B cell (primary cell): Measurements from ENCODE around the gene GALK1. TPM values are rescaled to one million over a fixed set of nuclear protein-coding genes. Genes with fewer than 3 reads are reported as not detected.

Experiments
- ATAC-seq: fragments of 200-7000 bp; cut with Tn5 transposase; one replicate; pipeline ENCODE4 v1.10.0; 2021; ENCODE audit warnings: low read depth, mild to moderate bottlenecking, moderate number of reproducible peaks, moderate library complexity
- CTCF ChIA-PET: fragments of 350-600 bp; sonication (Branson Sonifier 250); formaldehyde crosslinking; loops from one replicate; lab custom pipeline; 2021; ENCODE audit warnings: antibody characterized with exemption, inconsistent platforms; lab: Charles Lee
- POLR2A ChIA-PET: fragments of 350-600 bp; sonication (Branson Sonifier 250); formaldehyde crosslinking; loops from one replicate; lab custom pipeline; 2021; ENCODE audit warnings: antibody characterized with exemption; lab: Charles Lee
- DNase-seq: peaks from one replicate; pipeline ENCODE4 v3.0.0; 2013
- H2AFZ ChIP-seq: 2 replicates; pipeline ENCODE4 v1.6.1; 2012; ENCODE audit warnings: mild to moderate bottlenecking, low read depth, low read length; ENCODE audit not compliant: insufficient read depth, poor library complexity, severe bottlenecking
- H3K27ac ChIP-seq, 2 donors: 1 replicate in 1 of 2; 2 replicates in 1 of 2; pipeline ENCODE4 v1.5.1; 2012 to 2013; ENCODE audit warnings: low read length in 2 of 2, mild to moderate bottlenecking in 2 of 2, moderate library complexity in 1 of 2
- H3K27me3 ChIP-seq, 4 experiments: fragments of 200-600 bp in 1 of 4; sonication (generic) in 1 of 4; replicated peaks in 1 of 4; 1 replicate in 2 of 4; 2 replicates in 2 of 4; pipeline versions ENCODE4 v1.6.1 to v1.7.0; 2013 to 2016; ENCODE audit warnings: low read length in 3 of 4, mild to moderate bottlenecking in 2 of 4, mixed read lengths in 1 of 4, moderate library complexity in 1 of 4; ENCODE audit not compliant: insufficient read depth in 4 of 4, control insufficient read depth in 3 of 4; ENCODE audit errors: control extremely low read depth in 1 of 4
- H3K36me3 ChIP-seq, 2 experiments: replicated peaks in 1 of 2; 1 replicate in 1 of 2; 2 replicates in 1 of 2; pipeline versions ENCODE4 v1.6.1 to v1.7.1; 2013; ENCODE audit warnings: low read length in 1 of 2; ENCODE audit not compliant: insufficient read depth in 2 of 2, control insufficient read depth in 1 of 2; ENCODE audit errors: control extremely low read depth in 1 of 2, extremely low read depth in 1 of 2
- H3K4me1 ChIP-seq, 2 donors: fragments of 200-600 bp in 1 of 2; sonication (generic) in 1 of 2; 1 replicate in 1 of 2; 2 replicates in 1 of 2; pipeline versions ENCODE4 v1.5.1 to v1.6.1; 2013 to 2017; ENCODE audit warnings: low read length in 2 of 2; ENCODE audit not compliant: control insufficient read depth in 2 of 2, insufficient read depth in 2 of 2
- H3K4me2 ChIP-seq: replicated peaks from 2 replicates; pipeline ENCODE3; 2012; ENCODE audit warnings: mild to moderate bottlenecking, low read depth, low read length; ENCODE audit not compliant: poor library complexity, severe bottlenecking
- H3K4me3 ChIP-seq, 5 experiments: fragments of 200-600 bp in 1 of 5; sonication (generic) in 1 of 5; 1 replicate in 3 of 5; 2 replicates in 2 of 5; pipeline versions ENCODE4 v1.5.1 to v1.7.0; 2011 to 2016; ENCODE audit warnings: low read length in 4 of 5, mild to moderate bottlenecking in 4 of 5, low read depth in 2 of 5, control low read depth in 1 of 5, moderate library complexity in 1 of 5; ENCODE audit not compliant: insufficient read depth in 1 of 5; ENCODE audit errors: control extremely low read depth in 1 of 5, extremely low read depth in 1 of 5
- H3K79me2 ChIP-seq: fragments of 200-600 bp; sonication (generic); one replicate; pipeline ENCODE4 v1.6.0; 2016; ENCODE audit warnings: low read length; ENCODE audit not compliant: control insufficient read depth, insufficient read depth
- H3K9ac ChIP-seq: fragments of 200-600 bp; sonication (generic); 2 replicates; pipeline ENCODE4 v1.6.1; 2017; ENCODE audit warnings: mild to moderate bottlenecking, low read length, moderate library complexity
- H3K9me3 ChIP-seq, 3 donors: one replicate each; pipeline versions ENCODE4 v1.6.1 to v1.7.1; 2013; ENCODE audit warnings: low read length in 2 of 3; ENCODE audit not compliant: control insufficient read depth in 2 of 3, insufficient read depth in 1 of 3; ENCODE audit errors: control extremely low read depth in 1 of 3
- H4K20me1 ChIP-seq: 2 replicates; pipeline ENCODE4 v1.6.0; 2012; ENCODE audit warnings: mild to moderate bottlenecking, low read length; ENCODE audit not compliant: insufficient read depth, control insufficient read depth, poor library complexity, severe bottlenecking
- H3K27ac Mint-ChIP-seq: one replicate; pipeline ENCODE4 v1.8.0; 2021; ENCODE audit warnings: mixed read lengths
- H3K27me3 Mint-ChIP-seq: one replicate; pipeline ENCODE4 v1.8.0; 2021; ENCODE audit warnings: mixed read lengths
- H3K4me1 Mint-ChIP-seq: one replicate; pipeline ENCODE4 v1.8.0; 2021; ENCODE audit warnings: mixed read lengths
- H3K4me3 Mint-ChIP-seq: one replicate; pipeline ENCODE4 v1.8.0; 2021; ENCODE audit warnings: mixed read lengths
- H3K9me3 Mint-ChIP-seq: one replicate; pipeline ENCODE4 v1.8.0; 2022; ENCODE audit warnings: mixed read lengths; ENCODE audit not compliant: insufficient read depth
- CTCF ChIP-seq: fragments of 200-600 bp; IDR thresholded peaks from one replicate; pipeline ENCODE4 v1.8.0; 2022; ENCODE audit warnings: antibody characterized with exemption, mild to moderate bottlenecking
- EZH2 ChIP-seq: IDR thresholded peaks from 2 replicates; pipeline ENCODE4 v1.6.1; 2012; ENCODE audit warnings: borderline replicate concordance, low read depth, mild to moderate bottlenecking, moderate library complexity, low read length; ENCODE audit not compliant: insufficient read depth, poor library complexity, severe bottlenecking
- WGBS: methylation state at CpG from one replicate; pipeline ENCODE4 v1.1.5; 2013; ENCODE audit warnings: missing lambda C conversion rate; ENCODE audit not compliant: insufficient coverage; 5-methylcytosine and 5-hydroxymethylcytosine counted together
- intact Hi-C: fragments of 100-400 bp; cut with micrococcal nuclease; formaldehyde crosslinking; loops from one replicate; pipeline ENCODE4 v1.10.0; 2022
- polyA plus RNA-seq: library from polyadenylated mRNA; depleted of rRNA; stranded (reverse); fragments of >200 nt; gene quantifications from 2 replicates; pipeline ENCODE4 v1.2.3, GENCODE V29; 2012
- total RNA-seq, 2 donors: library from RNA; stranded (reverse); fragments of 120-200 nt in 1 of 2; gene quantifications; 1 replicate in 1 of 2; 2 replicates in 1 of 2; pipeline versions ENCODE4 v1.2.3 to v1.2.4, GENCODE V29; 2013 to 2022

The GALK1 gene
- total and polyA plus RNA-seq, 2 donors (not counting 1 experiment from before 2014, with no cell fraction given): 29.8 to 37.4 TPM

- H3K36me3 ChIP-seq: no peaks in the 10 kb centered on the region
- no peaks in the 10 kb centered on the region for H3K27me3 ChIP-seq
- H2AFZ ChIP-seq: no peak overlapping the region
- ATAC-seq: no peak
- H4K20me1 ChIP-seq: no peaks in the 10 kb centered on the region
- Mint-ChIP-seq H3K9me3 (no peaks in the 10 kb centered on the region), H3K4me3 (no peak overlapping the region), H3K27ac (no peak overlapping the region), H3K4me1 (no peaks in the 10 kb centered on the region), H3K27me3 (no peaks in the 10 kb centered on the region)
- DNase-seq: no peak
- H3K79me2 ChIP-seq: no peaks in the 10 kb centered on the region
- no peak overlapping the region for H3K27ac ChIP-seq
- H3K4me2 ChIP-seq: no peak overlapping the region
- ChIA-PET CTCF (interaction anchor here (0.6 to 1.0 kb wide), 3 partner anchors 8 to 512 kb away, joined by 3 to 4 read pairs (median 3); no protein-coding TSS in a partner anchor), POLR2A (no interaction called here)
- TF ChIP-seq EZH2 (no peak), CTCF (no peak)
- intact Hi-C loops: no loop called here
- H3K4me1 ChIP-seq: peaks cover 0 to 5% of the 10 kb centered on the region in 2 donors
- no peak overlapping the region for H3K9ac ChIP-seq
- H3K4me3 ChIP-seq: no peak overlapping the region
- H3K9me3 ChIP-seq: no peaks in the 10 kb centered on the region
- WGBS: 93% methylated on average over 24 of the region's 25 CpGs
These were observed 22.7 kb downstream of the GALK1 start for GRCh38 chr17:75742337-75742736.

- Histone ChIP-seq H2AFZ (no peak overlapping the region), H3K79me2 (no peaks in the 10 kb centered on the region), H4K20me1 (no peaks in the 10 kb centered on the region), H3K4me2 (no peak overlapping the region), H3K9me3 (no peaks in the 10 kb centered on the region), H3K4me3 (no peak overlapping the region), H3K36me3 (no peaks in the 10 kb centered on the region), H3K9ac (no peak overlapping the region), H3K27ac (no peak overlapping the region), H3K27me3 (peaks cover 0 to 4% (median 0%) of the 10 kb centered on the region in 4 experiments), H3K4me1 (peaks cover 0 to 5% of the 10 kb centered on the region in 2 donors)
- no peak for TF ChIP-seq CTCF
- no peak for TF ChIP-seq EZH2
- CTCF ChIA-PET: no interaction called here
- ATAC-seq (no peak), DNase-seq (no peak)
- intact Hi-C loops: no loop called here
- no peak overlapping the region for H3K4me3 Mint-ChIP-seq
- no peaks in the 10 kb centered on the region for H3K27me3 Mint-ChIP-seq
- H3K27ac Mint-ChIP-seq: no peak overlapping the region
- H3K9me3 Mint-ChIP-seq: no peaks in the 10 kb centered on the region
- WGBS: 86% methylated on average over 14 of the region's 17 CpGs
- POLR2A ChIA-PET: no interaction called here
- H3K4me1 Mint-ChIP-seq: no peaks in the 10 kb centered on the region
These were observed 24.3 kb downstream of the GALK1 start for GRCh38 chr17:75740631-75741077.
